AG09319 (cell line): Measurements from ENCODE around the gene CX3CR1.

Experiments
- DNase-seq: peaks from one replicate; pipeline ENCODE4 v3.0.0-alpha.2; 2010; ENCODE audit warnings: low read depth; ENCODE audit errors: extremely low read depth
- CTCF ChIP-seq: IDR thresholded peaks from 2 replicates; pipeline ENCODE4 v1.5.1; 2011; ENCODE audit warnings: low read depth, mild to moderate bottlenecking, inconsistent platforms, low read length, moderate library complexity

CX3CR1 gene

GRCh38 chr3:39272191-39272590, 7.6 kb downstream of the CX3CR1 start:
- no peak for TF ChIP-seq CTCF
- no peak for DNase-seq

- no peak for TF ChIP-seq CTCF
Observed at GRCh38 chr3:39271363-39271914, 8.4 kb downstream of the CX3CR1 start.

GRCh38 chr3:39269528-39269927, 10.3 kb downstream of the CX3CR1 start:
- TF ChIP-seq CTCF, result no peak
- DNase-seq, result no peak

More at GRCh38 chr3:39271363-39271914, 8.4 kb downstream of the CX3CR1 start:
- no peak for DNase-seq

- no peak for DNase-seq
Observed at GRCh38 chr3:39268549-39268900, 11.3 kb downstream of the CX3CR1 start.

GRCh38 chr3:39267631-39268548, 11.9 kb downstream of the CX3CR1 start:
- DNase-seq, result no peak
- no peak for TF ChIP-seq CTCF

More at GRCh38 chr3:39268549-39268900, 11.3 kb downstream of the CX3CR1 start:
- no peak for TF ChIP-seq CTCF

GRCh38 chr3:39264053-39264452, 15.8 kb downstream of the CX3CR1 start:
- TF ChIP-seq CTCF, result no peak
- no peak for DNase-seq

- no peak for DNase-seq
- no peak for TF ChIP-seq CTCF
Observed at GRCh38 chr3:39263576-39263975, 16.3 kb downstream of the CX3CR1 start.
